ENCODE results near the gene GNAZ.

DNA sequence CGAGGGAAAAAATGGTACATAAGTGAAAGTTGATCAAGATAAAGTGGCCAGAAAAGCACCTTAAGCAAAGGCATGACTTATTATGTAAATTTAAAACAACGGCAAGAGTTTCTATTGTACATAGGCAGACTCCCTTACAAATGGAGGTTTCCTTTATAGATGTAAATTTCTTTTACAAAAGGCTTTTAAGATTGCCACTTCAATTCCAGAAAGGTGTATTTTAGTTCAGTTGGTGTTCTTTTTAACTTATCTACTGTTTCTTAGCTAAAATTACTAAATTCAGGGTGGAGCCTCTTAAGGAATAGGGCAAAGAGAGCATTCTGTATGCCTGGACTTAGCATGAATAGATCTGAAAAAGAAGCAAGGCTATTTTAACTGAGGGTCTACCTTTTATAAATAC, 24.9 kb upstream of the GNAZ start:
- TF ChIP-seq, protein P1, sequence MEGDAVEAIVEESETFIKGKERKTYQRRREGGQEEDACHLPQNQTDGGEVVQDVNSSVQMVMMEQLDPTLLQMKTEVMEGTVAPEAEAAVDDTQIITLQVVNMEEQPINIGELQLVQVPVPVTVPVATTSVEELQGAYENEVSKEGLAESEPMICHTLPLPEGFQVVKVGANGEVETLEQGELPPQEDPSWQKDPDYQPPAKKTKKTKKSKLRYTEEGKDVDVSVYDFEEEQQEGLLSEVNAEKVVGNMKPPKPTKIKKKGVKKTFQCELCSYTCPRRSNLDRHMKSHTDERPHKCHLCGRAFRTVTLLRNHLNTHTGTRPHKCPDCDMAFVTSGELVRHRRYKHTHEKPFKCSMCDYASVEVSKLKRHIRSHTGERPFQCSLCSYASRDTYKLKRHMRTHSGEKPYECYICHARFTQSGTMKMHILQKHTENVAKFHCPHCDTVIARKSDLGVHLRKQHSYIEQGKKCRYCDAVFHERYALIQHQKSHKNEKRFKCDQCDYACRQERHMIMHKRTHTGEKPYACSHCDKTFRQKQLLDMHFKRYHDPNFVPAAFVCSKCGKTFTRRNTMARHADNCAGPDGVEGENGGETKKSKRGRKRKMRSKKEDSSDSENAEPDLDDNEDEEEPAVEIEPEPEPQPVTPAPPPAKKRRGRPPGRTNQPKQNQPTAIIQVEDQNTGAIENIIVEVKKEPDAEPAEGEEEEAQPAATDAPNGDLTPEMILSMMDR (IDR thresholded peaks at IDR 0.05): no peak
- TF ChIP-seq POLR2A (IDR thresholded peaks at IDR 0.05): no peak
